Upper lobe of left lung (tissue), 4 donors: ENCODE data around the gene FMO4.

Source experiments
- POLR2AphosphoS5 ChIP-seq, 2 donors: sonication (generic); formaldehyde crosslinking; IDR thresholded peaks; one replicate each; pipeline ENCODE4 v1.5.1; 2017; ENCODE audit warnings: antibody characterized with exemption in 2 of 2
- TF ChIP-seq, protein P1 (sequence below), 6 experiments: fragments of 450-650 bp in 4 of 6; fragments of 200-600 bp in 2 of 6; sonication (generic) in 2 of 6; IDR thresholded peaks; one replicate each; pipeline ENCODE4 v1.5.1; 2016 to 2019; ENCODE audit warnings: antibody characterized with exemption in 6 of 6

DNA sequence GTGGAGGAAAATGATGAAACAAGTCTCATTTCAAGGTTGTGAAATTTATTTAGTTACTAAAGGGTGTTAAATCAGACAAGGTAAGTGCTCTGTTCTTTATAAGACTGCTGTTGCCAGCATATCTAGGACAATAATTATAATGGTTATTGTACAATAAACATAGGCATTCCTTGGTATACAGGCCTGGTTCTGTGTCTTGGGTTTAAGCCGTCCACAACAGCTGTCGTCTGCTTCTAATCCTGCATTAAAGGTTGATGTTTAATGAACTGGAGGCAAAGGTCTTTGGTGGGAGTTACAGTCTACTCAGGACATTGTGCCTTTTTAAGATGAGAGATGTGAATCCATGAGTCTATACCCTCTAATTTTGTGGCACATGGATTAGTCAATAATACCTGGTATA lies 23.4 kb upstream of the FMO4 start:
- TF ChIP-seq, protein P1, sequence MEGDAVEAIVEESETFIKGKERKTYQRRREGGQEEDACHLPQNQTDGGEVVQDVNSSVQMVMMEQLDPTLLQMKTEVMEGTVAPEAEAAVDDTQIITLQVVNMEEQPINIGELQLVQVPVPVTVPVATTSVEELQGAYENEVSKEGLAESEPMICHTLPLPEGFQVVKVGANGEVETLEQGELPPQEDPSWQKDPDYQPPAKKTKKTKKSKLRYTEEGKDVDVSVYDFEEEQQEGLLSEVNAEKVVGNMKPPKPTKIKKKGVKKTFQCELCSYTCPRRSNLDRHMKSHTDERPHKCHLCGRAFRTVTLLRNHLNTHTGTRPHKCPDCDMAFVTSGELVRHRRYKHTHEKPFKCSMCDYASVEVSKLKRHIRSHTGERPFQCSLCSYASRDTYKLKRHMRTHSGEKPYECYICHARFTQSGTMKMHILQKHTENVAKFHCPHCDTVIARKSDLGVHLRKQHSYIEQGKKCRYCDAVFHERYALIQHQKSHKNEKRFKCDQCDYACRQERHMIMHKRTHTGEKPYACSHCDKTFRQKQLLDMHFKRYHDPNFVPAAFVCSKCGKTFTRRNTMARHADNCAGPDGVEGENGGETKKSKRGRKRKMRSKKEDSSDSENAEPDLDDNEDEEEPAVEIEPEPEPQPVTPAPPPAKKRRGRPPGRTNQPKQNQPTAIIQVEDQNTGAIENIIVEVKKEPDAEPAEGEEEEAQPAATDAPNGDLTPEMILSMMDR (IDR thresholded peaks at IDR 0.05): no peak
- TF ChIP-seq POLR2AphosphoS5 (IDR thresholded peaks at IDR 0.05): no peak
